ENCODE results near the gene RELT.

RELT gene

DNA sequence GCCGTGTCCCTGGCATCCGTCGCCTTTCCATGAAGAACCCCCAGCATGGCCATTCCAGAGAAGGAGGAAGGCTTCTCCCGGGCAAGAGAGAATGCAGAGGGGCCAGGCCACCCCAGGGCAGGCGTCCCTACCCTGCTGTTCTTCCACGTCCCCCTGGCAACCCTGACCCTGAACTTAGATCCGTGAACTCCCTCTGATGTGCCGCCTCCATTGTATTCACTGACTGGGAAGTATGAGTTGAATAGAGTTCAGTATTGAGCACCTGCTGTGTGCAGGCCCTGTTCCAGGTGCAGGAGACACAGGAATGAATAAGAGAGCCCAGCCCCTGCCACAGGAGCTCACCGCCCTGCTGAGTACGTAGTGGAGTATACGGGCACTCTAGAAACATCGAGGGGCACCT, 29.1 kb upstream of the RELT start:
- no peak for DNase-seq

DNA sequence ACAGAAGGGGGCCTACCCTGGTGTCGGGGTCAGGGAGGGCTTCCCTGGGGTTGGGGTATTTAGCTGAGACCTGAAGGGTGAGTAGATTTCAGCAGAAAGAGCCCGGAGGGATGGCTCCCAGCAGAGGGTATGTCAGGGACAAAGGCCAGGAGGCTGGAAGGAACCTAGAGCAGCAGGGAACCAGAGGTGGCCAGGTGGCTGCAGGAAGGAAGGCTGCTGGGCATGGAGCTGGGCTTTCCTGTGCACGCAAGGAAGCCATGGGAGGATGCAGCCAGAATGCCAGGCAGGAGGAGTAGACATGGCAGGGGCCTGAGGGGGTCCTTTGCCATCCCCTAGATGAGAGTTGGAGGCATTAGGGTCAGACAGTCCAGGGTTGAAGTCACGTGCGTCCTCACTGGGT, 27.4 kb upstream of the RELT start:
- DNase-seq, result no peak

DNA sequence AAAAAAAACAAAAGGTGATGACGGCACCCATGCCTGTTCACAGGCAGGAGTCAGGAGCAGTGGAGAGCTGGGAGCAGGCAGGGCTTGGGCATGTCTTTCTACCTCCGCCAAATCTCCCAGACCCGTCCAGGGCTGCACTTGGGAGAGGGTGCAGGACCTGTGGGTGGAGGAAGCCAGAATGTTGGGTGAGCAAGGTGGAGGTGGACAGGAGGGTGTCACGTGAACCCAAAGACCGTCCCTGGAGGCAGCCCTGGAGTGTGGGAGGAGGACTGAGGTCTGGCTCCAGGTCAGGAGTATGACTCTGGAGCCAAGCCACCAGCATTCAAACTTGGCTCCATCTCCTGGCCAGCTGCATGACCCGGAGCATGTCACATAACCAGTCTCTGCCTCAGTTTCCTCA, 26.6 kb upstream of the RELT start:
- no peak for DNase-seq

DNA sequence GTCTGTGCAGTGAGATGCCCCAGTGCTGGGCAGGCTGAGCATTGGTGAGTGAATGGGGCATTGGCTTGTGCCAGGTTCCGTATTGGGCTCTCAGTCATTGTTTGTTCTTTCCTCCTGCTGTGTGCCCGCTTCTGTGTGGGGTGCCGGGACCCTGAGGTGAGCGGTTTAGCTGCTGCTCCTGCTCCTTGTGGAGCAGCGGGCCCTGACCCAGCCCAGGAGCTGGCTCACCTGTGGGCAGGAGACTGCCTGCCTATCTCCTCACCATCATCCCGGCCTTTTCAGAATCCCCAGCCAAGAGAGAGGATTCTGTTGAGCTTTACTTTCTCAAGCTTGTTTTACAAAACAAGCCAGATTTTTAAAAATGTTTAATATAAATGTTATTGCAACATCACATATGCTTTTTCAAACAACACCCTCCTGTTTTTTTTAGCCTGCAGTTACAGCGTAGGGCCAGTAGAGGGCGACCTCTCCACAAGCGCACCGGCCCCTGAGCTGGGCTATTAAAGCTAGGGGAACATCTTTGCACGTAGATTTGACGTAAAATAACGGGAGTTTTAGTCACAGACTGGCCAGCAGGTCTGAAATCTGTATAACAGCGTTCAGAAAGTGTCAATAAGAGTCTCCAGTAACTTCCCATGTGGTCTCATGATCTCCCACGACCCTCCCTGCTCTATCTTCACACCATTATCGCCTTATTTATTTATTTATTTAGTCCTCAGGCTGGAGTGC, 25.1 kb upstream of the RELT start:
- DNase-seq, result peak; percentile 28

DNA sequence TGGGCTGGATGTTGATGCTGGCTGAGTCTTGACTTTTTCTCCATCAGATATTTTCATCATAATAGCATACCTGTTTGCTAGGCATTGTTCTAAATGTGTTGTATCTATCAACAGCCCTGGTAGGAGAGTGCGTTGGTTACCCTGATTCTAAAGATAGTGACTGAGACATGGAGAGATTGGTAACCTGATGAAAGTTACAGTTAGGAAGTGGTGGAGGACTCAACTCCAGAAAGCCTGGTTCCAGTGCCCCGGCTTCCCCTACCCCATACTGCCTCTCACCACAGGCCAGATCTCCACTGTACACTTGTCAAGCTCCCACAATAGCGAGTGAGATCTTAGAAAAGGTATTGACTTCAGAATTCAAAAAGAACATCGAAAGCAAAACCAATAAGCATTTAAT, 22.8 kb upstream of the RELT start:
- DNase-seq, result no peak

DNA sequence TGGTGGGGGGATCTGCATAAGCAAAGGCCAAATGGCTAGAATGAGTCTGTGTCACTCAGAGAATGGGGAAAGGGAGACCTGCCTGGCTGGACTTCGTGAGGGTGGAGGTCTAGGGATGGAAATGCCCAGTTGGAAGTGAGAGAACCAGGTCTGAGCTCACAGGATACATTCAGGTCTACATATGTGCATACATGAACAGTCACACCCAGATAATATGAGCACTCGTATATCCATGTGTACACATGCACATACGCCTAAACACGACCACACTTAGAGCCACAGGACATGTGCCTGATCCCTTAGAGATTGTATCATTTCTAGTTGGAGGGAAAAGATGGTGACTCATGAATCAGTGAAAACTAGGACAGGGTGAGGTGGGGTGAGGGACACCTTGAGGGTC, 21.1 kb upstream of the RELT start:
- no peak for DNase-seq

DNA sequence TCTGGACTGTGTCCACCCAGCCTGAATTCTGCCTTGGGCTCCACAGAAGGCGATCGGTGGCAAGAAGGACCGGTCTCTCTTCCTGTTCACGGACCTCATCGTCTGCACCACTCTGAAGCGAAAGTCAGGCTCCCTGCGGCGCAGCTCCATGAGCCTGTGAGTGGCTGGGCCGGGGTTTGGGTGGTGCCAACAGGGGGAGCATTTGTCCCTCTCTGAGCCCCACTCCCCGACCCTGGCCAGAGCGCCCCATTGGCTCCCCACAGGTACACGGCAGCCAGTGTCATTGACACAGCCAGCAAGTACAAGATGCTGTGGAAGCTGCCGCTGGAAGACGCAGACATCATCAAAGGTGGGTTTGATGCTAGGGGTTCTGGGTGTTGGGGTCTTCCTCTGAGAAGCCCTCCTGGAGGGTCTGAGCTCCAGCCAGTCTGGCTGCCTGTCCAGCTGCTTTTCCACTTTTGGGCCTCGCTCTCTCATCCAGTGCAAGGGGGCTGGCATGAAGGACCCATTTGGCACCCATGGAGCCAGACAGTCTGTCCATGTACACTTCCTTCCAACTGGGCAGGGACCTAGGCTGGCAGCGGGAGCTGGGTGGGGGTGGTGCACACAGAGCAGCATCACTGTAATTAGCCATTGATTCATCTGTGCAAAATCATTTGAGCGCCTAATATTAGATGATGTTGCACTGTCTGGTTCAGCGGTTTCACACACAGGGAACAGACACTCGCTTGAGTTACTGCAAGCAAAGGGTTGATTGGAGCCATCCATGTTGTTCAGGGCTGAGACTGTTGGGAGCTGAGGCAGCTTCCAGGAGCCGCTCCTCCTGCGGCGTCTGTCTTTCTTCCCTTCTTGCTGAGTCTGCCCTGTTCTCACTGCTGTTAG, 19.0 kb upstream of the RELT start:
- DNase-seq, result no peak

DNA sequence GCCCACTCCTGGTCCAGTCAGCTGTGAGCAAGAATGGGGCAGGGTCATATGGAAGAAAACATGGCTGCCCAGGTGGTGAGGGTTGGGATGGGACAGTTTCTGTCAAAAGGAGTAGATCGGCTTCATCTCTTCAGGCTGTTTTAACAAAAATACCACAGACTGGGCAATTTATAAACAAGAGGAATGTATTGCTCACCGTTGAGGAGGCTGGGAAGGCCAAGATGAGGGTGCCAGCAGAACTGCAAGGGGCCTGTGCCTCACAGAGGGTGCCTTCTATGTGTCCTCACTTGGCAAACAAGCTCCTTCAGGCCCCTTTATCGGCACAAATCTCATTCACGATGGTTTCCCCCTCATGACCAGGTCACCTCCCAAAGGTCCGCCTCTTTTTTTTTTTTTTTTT, 18.1 kb upstream of the RELT start:
- DNase-seq, result no peak

DNA sequence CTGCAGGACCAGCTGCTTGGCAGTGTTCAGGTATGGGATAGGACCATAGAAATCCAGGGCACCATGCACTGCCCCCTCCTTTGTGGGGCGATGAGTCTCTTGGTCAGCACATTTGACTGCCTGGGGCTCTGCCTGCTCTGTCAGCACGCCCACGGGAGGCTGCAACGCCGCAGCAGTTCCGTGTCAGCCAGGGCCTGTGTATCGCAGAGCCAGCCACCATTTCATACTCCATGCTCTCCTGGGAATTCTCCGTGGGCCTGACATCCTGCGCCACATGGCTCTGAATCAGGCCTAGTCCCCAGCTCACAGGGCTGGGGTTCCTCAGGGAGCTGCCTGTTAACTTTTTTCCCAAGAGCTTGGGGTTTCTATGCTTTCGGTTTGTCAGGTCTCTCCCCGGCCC, 16.9 kb upstream of the RELT start:
- no peak for DNase-seq

DNA sequence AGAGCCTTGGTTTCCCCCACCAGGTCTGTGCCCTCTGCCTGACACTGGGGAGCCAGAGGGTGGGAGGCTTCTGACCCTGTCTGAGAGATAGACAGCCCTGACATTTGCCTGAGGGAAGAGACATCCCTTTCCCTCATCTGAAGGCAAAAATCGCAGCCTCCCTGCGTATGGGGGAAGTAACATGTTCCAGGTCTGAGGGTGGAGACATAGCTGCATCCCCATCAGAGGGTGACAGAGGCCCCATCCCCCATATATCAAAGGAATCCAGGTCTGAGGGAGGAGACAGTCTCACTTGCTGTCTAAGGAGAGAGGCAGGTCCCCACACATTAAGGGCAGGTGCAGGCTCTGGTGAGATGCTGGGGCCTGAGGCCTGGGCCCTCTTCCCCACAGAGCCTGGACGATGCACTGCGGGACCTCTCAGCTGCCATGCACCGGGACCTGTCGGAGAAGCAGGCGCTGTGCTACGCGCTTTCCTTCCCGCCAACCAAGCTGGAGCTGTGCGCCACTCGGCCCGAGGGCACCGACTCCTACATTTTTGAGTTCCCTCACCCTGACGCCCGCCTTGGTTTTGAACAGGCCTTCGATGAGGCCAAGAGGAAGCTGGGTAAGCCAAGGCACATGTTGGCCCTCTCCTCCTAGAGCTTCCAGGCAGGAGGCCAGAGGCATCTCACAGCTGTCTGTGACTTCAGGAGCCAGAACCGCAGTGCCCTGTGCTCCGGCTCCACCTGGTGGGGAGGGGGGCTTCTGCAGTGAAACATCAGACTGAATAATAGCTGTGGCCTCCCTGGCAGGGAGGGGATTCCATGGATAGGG, 16.1 kb upstream of the RELT start:
- no peak for DNase-seq

DNA sequence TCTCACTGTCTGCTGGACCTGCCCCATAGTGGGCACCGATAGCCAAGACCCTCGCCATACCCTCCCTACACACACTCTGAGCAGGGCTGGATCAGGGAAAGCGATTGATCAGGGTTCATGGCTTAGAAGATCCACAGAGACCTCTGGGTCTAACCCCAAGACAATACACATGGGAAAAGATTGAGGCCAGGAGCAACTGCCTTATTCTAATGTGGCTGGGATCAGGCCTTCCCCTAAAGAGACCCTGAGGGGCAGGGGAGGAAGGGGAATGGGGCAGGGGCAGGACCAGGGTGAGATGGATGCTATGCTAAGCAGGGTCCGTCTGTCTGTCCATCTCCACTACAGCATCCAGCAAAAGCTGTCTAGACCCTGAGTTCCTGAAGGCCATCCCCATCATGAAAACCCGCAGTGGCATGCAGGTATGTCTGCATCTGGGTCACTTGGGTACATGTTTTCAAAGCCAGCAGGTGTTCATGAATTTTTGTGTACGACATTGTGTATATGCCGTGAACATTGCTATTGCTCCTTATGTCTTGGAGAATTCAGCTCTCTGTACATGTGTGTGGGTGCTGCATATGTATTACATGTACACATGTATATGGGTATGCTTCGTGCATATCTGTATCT, 15.3 kb upstream of the RELT start:
- no peak for DNase-seq

DNA sequence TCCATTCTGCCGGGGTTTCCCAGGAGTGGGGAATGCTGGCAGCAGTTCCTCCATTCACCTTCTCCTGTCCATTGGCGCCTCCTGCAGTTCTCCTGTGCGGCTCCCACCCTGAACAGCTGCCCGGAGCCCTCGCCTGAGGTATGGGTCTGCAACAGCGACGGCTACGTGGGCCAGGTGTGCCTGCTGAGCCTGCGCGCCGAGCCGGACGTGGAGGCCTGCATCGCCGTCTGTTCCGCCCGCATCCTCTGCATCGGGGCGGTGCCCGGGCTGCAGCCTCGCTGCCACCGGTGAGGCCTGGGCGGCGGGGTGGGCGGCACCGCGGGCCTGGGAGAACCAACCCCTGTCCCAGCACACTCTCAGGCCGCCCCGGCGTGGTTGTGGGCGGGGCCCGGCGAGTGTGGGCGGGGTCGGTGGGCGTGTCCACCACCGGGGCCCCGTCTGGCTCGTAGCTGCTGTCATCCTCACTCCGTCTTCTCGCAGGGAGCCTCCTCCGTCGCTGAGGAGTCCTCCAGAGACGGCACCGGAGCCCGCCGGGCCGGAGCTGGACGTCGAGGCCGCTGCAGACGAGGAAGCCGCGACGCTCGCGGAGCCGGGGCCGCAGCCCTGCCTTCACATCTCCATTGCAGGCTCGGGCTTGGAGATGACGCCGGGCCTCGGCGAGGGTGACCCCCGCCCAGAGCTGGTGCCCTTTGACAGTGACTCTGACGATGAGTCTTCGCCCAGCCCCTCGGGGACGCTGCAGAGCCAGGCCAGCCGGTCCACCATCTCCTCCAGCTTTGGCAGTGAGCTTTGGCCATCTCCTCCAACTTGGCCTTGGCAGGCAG, 14.0 kb upstream of the RELT start:
- no peak for DNase-seq

DNA sequence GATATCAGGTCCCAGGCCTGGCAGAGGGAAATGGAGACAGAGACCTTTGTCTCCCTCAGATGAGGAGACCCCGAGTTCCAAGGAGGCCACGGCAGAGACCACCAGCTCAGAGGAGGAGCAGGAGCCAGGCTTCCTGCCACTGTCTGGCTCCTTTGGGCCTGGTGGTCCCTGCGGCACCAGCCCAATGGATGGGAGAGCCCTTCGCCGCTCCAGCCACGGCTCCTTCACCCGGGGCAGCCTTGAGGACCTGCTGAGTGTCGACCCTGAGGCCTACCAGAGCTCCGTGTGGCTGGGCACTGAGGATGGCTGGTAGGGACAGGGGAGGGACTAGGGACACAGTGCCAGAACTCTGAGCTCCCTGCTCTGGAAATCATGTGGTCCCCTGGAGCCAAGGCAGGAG, 13.1 kb upstream of the RELT start:
- no peak for DNase-seq

DNA sequence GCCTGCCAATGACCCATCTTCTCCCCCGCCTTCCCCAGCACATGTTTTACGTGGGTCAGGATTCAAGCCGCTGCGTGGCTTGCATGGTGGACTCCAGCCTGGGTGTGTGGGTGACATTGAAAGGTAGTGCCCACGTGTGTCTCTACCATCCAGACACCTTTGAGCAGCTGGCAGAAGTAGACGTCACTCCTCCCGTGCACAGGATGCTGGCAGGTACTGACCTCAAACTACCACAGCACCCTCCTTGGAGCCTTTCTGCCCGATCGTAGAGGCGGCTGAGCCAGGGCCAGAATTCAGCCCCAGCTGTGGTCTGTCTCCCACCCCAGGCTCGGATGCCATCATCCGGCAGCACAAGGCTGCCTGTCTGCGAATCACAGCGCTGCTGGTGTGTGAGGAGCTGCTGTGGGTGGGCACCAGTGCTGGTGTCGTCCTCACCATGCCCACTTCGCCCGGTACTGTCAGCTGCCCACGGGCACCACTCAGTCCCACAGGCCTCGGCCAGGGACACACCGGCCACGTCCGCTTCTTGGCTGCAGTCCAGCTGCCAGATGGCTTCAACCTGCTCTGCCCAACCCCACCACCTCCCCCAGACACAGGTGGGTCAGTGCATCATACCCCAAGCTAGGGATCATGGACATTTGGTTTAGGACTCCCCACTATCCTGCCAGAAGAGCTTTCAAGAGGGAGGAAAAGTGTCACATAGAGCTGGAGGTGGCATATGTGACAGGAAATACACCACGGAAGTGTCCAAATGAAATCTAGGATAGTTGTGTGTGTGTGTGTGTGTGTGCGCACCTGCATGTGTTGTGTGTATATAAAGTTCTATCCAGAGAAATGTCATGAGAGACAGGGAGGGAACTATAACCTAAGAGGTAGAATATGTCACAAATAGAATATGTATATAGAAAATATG, 10.6 kb upstream of the RELT start:
- DNase-seq, result no peak

DNA sequence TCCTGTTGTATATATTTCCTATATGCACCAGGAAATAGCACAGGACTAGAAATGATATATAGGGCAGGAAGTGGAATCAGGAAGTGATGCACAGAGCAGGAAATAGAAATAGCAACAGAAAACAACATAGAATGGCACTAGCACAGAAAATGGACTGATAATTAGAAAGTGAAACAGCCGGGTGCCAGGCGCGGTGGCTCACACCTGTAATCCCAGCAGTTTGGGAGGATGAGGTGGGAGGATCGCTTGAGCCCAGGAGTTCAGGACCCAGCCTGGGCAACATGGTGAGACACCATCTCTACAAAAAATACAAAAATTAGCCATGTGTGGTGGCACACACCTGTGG, 10.0 kb upstream of the RELT start:
- DNase-seq, result no peak

DNA sequence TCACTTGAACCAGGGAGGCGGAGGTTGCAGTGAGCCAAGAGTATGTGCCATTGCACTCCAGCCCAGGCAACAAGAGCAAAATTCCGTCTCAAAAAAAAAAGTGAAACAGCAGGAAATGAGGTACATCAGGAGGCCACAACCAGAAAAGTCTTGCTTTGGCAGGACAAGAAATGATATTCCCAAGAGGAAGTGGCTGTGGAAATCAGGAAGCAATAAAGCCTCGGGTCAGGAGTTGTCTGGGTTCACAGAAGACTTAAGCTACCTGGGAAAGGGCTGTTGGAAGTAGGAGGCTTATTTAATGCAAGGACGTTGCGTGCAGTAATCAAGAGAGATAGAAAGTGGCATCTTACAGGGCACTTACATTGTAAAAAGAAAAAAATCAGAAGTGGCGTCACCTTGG, 9.2 kb upstream of the RELT start:
- DNase-seq, result no peak

DNA sequence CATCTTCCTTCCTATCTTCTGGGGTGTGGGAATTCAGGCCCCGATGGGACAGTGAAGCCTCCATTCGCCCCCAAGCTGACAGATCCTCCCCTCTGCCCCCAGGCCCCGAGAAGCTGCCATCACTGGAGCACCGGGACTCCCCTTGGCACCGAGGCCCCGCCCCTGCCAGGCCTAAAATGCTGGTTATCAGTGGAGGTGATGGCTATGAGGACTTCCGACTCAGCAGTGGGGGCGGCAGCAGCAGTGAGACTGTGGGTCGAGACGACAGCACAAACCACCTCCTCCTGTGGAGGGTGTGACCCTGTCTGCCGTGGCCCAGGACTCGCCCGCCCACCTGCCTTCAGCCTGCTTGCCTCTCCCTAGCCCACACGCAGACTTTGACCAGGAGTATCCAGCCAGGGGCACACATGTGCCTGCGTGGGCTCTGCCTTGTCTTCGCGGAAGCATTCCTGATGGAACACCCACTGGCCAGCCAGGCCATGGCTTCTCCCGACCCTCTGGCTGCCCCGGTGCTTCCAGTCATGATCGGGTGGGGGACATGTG, 8.6 kb upstream of the RELT start:
- DNase-seq, result no peak

DNA sequence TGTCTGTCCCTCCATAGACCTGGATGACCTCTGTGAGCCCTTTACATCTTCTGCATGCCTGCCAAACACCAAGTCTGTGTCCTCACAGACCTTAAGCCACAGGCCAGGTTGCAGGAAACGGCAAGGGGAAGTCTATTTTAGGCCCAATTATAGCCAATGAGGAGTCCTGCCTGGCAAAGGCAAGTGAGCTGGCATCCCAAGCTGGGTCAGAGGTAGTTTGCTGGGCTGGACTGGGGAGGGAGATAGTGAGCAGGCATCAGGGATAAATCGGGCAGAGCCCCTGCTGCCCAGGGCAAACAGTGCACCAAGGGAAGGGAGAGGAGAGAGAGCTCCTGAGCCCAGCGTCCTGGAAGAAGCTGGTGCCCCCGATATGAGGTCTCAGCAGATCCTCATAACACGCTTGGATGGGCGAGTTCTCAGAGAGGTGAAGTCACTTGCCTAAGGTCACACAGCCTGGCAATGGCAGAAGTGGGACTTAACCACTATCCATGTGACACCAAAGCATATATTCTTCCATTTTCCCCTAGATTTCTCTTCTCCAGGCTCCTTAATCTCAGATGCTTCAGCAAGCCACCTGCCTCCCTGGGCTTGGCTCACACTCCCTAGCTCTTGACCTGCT, 3.7 kb upstream of the RELT start:
- no peak for DNase-seq

DNA sequence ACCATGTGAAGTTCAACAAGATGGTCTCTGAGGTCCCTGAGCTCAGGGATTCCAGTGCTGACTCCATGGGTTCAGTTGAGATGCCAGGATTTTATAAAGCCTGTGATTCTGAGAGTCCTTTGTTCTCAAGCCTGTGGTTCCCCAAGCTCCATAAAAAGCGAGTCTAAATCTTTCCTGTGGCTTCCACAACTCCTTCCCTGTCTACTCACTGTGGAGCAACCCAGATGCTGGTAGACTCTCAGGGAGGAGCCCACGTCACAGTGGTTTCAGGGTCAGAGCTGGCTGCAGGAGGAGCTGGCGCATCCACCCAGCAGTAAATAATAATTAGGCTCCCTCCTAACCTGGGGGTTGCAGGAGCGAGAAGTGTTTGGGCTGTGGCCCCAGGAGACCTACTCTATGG, 2.0 kb upstream of the RELT start:
- no peak for DNase-seq

DNA sequence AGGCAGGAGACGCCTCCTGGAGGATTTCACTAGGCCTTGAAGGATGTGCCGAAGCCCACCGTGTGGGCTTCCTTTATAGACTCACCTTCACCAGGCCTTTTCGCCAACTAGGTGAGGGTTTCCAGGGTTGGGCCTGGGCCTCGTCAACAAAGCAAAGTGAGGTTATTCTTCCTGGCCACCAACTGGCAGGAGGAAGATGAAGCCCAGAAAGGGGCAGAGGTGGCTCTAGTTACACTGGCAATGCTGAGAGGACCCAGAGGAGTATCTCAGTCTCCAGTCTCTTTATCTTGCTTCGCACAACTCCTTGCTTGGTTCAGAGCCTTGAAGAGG, 404 bp upstream of the RELT start:
- DNase-seq, result no peak

Measured in NCI-H1417 treated with DMSO at 0.1 percent for 48 hours (cell line).